Gastroesophageal sphincter (tissue), 4 donors: ENCODE measurements around the gene IL1RAPL2. TPM values are rescaled to one million over a fixed set of nuclear protein-coding genes. Genes with fewer than 3 reads are reported as not detected.
"Not testable (repeated sequence)": the region's sequence is repeated elsewhere in the genome, so short reads cannot be mapped to it uniquely, and the experiment has no call there.

Experiments used
- ATAC-seq: fragments of 150-250 bp; one replicate; pipeline ENCODE4 v1.9.1; 2016; ENCODE audit warnings: mild to moderate bottlenecking, moderate library complexity
- H3K27ac ChIP-seq, 4 donors: fragments of 200-600 bp; sonication (generic) in 3 of 4; 1 replicate in 3 of 4; 2 replicates in 1 of 4; pipeline ENCODE4 v1.5.1; 2016 to 2019
- H3K27me3 ChIP-seq: fragments of 200-600 bp; sonication (generic); one replicate; pipeline ENCODE4 v1.5.1; 2019
- H3K36me3 ChIP-seq, 2 donors: fragments of 200-600 bp; sonication (generic); one replicate each; pipeline ENCODE4 v1.5.1; 2019; ENCODE audit warnings: control low read depth in 1 of 2
- H3K4me1 ChIP-seq, 3 donors: fragments of 200-600 bp; sonication (generic); 1 replicate in 2 of 3; 2 replicates in 1 of 3; pipeline ENCODE4 v1.5.1; 2016 to 2019; ENCODE audit warnings: control low read depth in 2 of 3
- H3K4me3 ChIP-seq, 2 donors: fragments of 200-600 bp; sonication (generic); one replicate each; pipeline ENCODE4 v1.5.1; 2019; ENCODE audit warnings: mild to moderate bottlenecking in 1 of 2, moderate library complexity in 1 of 2
- H3K9me3 ChIP-seq, 3 donors: fragments of 200-600 bp; sonication (generic); one replicate each; pipeline ENCODE4 v1.5.1; 2017 to 2019; ENCODE audit warnings: control low read depth in 2 of 3
- EP300 ChIP-seq: sonication (generic); formaldehyde crosslinking; IDR thresholded peaks from one replicate; pipeline ENCODE4 v1.6.1; 2017; ENCODE audit warnings: antibody characterized with exemption, mild to moderate bottlenecking
- POLR2A ChIP-seq, 2 donors: fragments of 450-650 bp; IDR thresholded peaks; one replicate each; pipeline ENCODE4 v1.6.1; 2017; ENCODE audit warnings: antibody characterized with exemption in 2 of 2, mild to moderate bottlenecking in 2 of 2, moderate library complexity in 1 of 2
- POLR2AphosphoS5 ChIP-seq: sonication (generic); formaldehyde crosslinking; IDR thresholded peaks from one replicate; pipeline ENCODE4 v1.6.1; 2017; ENCODE audit warnings: antibody characterized with exemption
- WGBS, 2 donors: methylation state at CpG; one replicate each; pipeline ENCODE4 v1.1.5; 2018; ENCODE audit warnings: low coverage in 1 of 2; 5-methylcytosine and 5-hydroxymethylcytosine counted together
- total RNA-seq, 4 donors: library from RNA; depleted of rRNA; stranded (reverse); fragments of >200 nt; gene quantifications; one replicate each; pipeline ENCODE4 v1.1.0, GENCODE V29; 2016
- TF ChIP-seq, protein P1 (sequence below), 4 experiments: fragments of 200-600 bp in 2 of 4; fragments of 450-650 bp in 2 of 4; sonication (generic) in 1 of 4; IDR thresholded peaks; one replicate each; pipeline ENCODE4 v1.5.1; 2017 to 2019; ENCODE audit warnings: antibody characterized with exemption in 4 of 4, mild to moderate bottlenecking in 2 of 4, moderate library complexity in 2 of 4

IL1RAPL2 gene
- total RNA-seq, 4 donors from 2014 or later = 0.54 TPM; not detected in 2

DNA sequence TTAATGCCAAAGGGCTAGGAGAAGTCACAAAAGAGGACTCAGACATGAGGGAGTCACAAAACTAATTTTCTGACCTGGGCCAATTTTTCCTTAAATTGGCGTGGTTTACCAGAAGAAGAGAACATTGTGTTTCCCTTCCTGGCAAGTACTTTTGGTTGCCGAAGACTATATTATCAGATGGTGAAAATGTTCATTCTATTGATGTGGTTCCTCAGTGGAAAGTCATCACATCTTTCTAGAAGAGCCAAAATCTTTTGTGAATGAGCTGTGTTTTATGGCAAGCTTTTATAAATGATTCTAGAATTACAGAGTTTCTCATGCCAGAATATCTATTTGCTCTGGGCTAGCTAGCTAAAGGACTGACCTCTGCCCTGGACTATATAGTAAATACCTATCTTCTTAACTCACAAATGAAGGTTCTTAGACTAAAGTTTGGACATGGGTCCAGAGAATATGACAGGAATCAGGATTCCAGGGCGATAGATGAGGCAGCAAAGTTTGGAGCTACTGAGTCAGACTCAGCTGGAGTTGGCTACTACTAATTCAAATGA lies 288.9 kb downstream of the IL1RAPL2 start:
- WGBS, 2 donors = 33 to 56% methylated on average over 2 to 3 of the region's 3 CpGs
- H3K4me1 ChIP-seq = no peaks in the 10 kb centered on the region
- no peak for TF ChIP-seq POLR2A (IDR thresholded peaks at IDR 0.05)
- TF ChIP-seq POLR2AphosphoS5 = no peak
- no peaks in the 10 kb centered on the region for H3K27me3 ChIP-seq
- no peak for ATAC-seq
- H3K4me3 ChIP-seq = no peak overlapping the region
- no peak overlapping the region for H3K27ac ChIP-seq
- H3K9me3 ChIP-seq = no peaks in the 10 kb centered on the region
- no peaks in the 10 kb centered on the region for H3K36me3 ChIP-seq

DNA sequence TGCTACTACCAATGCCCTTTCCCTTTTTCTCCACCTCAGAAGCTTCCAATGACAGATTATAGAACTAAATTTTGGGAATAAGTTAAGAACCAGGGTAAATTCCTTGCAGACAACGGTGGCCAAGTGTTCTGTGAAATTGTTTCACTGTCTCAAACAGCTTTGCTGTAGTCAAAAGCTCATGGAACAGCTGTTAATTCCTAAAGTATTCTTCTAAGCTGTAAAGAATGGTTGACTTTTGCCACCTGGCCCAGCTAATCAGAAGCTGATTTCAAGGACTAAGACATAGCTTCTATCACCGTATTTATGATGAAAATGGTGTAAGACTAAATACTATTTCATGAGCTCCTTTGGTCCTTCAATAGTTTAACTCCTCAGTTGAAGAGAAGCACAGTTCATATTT lies 297.5 kb downstream of the IL1RAPL2 start:
- Histone ChIP-seq H3K9me3 (no peaks in the 10 kb centered on the region), H3K4me1 (no peaks in the 10 kb centered on the region), H3K27ac (no peak overlapping the region), H3K4me3 (no peak overlapping the region), H3K36me3 (no peaks in the 10 kb centered on the region), H3K27me3 (no peaks in the 10 kb centered on the region)
- WGBS, 2 donors = 21 to 34% methylated on average over 2 of the region's 2 CpGs
- TF ChIP-seq POLR2AphosphoS5 (no peak), EP300 (no peak), POLR2A (IDR thresholded peaks at IDR 0.05) (no peak)
- TF ChIP-seq, protein P1, sequence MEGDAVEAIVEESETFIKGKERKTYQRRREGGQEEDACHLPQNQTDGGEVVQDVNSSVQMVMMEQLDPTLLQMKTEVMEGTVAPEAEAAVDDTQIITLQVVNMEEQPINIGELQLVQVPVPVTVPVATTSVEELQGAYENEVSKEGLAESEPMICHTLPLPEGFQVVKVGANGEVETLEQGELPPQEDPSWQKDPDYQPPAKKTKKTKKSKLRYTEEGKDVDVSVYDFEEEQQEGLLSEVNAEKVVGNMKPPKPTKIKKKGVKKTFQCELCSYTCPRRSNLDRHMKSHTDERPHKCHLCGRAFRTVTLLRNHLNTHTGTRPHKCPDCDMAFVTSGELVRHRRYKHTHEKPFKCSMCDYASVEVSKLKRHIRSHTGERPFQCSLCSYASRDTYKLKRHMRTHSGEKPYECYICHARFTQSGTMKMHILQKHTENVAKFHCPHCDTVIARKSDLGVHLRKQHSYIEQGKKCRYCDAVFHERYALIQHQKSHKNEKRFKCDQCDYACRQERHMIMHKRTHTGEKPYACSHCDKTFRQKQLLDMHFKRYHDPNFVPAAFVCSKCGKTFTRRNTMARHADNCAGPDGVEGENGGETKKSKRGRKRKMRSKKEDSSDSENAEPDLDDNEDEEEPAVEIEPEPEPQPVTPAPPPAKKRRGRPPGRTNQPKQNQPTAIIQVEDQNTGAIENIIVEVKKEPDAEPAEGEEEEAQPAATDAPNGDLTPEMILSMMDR (IDR thresholded peaks at IDR 0.05) = no peak
- no peak for ATAC-seq

DNA sequence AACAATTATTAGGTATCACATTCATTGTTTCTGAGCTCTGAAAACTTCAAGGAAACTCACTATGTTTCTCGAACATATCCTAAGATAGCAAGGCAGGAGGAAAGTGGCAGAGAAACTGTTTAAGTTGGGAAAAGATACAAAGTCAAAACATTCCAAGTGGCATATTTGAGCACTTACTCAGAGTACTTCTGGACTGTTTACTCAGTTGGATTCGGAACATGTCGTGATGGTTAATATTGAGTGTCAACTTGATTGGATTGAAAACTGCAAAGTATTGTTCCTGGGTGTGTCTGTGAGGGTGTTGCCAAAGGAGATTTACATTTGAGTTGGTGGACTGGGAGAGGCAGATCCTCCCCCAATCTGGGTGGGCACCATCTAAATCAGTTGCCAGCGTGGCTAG lies 298.3 kb downstream of the IL1RAPL2 start:
- Histone ChIP-seq H3K9me3 (no peaks in the 10 kb centered on the region), H3K36me3 (no peaks in the 10 kb centered on the region), H3K27me3 (no peaks in the 10 kb centered on the region), H3K27ac (no peak overlapping the region), H3K4me1 (no peaks in the 10 kb centered on the region), H3K4me3 (no peak overlapping the region)
- TF ChIP-seq EP300 = no peak
- TF ChIP-seq, protein P1 (IDR thresholded peaks at IDR 0.05) = no peak
- TF ChIP-seq POLR2A (IDR thresholded peaks at IDR 0.05) = no peak
- TF ChIP-seq POLR2AphosphoS5 = no peak
- WGBS, 2 donors = 0 to 52% methylated on average over 1 to 2 of the region's 4 CpGs
- ATAC-seq = no peak

DNA sequence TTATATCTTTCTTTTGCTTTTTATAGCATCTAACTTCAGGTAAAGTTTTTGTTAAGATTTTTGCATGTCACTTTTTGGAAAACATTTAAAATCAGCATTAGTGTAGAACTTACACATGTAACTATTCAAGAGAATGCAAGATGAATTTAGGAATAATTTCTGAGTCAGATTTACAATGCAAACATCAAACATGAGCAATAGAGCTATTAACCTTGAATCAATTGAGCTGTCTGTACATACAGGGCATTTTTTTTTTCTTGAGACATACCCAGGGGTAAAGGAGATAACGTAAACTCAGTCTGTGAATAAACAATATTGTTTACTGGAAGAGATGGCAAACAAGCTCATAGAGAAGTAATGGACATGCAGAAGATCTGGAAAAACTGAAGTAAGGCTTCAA lies 311.5 kb downstream of the IL1RAPL2 start:
- H3K4me1 ChIP-seq = no peaks in the 10 kb centered on the region
- H3K4me3 ChIP-seq = no peak overlapping the region
- no peaks in the 10 kb centered on the region for H3K9me3 ChIP-seq
- ATAC-seq = no peak
- WGBS, 2 donors = 60 to 86% methylated on average over 1 of the region's 1 CpG
- no peak overlapping the region for H3K27ac ChIP-seq
- no peaks in the 10 kb centered on the region for H3K36me3 ChIP-seq
- TF ChIP-seq EP300 = no peak
- no peak for TF ChIP-seq POLR2A (IDR thresholded peaks at IDR 0.05)
- TF ChIP-seq, protein P1 (IDR thresholded peaks at IDR 0.05) = no peak
- TF ChIP-seq POLR2AphosphoS5 = no peak
- no peaks in the 10 kb centered on the region for H3K27me3 ChIP-seq

DNA sequence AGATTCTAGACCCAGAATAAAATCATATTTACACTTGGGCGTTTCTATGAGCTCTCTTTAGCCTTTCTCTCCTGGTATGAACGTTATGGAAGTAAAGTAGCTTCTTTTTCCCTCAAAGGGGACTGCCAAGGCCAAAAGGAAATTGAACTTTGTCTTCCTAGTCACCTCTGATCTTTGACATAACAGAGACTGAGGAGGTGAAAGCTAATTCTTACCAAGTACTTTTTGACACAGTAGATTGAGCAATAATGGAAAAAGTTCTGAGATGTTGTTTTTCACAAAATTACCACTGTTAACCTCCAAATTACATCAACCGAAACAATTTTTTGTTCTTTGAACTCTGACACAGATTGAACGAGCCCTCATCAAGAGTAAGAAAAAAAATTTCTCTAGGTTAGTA lies 336.1 kb downstream of the IL1RAPL2 start:
- no peak overlapping the region for H3K4me3 ChIP-seq
- H3K36me3 ChIP-seq = no peaks in the 10 kb centered on the region
- H3K4me1 ChIP-seq = no peaks in the 10 kb centered on the region
- TF ChIP-seq, protein P1 (IDR thresholded peaks at IDR 0.05) = no peak
- no peak for TF ChIP-seq POLR2A (IDR thresholded peaks at IDR 0.05)
- TF ChIP-seq EP300 = no peak
- no peak for TF ChIP-seq POLR2AphosphoS5
- 53 to 69% methylated on average over 4 of the region's 4 CpGs for WGBS, 2 donors
- no peaks in the 10 kb centered on the region for H3K9me3 ChIP-seq
- ATAC-seq = no peak
- no peak overlapping the region for H3K27ac ChIP-seq
- no peaks in the 10 kb centered on the region for H3K27me3 ChIP-seq

DNA sequence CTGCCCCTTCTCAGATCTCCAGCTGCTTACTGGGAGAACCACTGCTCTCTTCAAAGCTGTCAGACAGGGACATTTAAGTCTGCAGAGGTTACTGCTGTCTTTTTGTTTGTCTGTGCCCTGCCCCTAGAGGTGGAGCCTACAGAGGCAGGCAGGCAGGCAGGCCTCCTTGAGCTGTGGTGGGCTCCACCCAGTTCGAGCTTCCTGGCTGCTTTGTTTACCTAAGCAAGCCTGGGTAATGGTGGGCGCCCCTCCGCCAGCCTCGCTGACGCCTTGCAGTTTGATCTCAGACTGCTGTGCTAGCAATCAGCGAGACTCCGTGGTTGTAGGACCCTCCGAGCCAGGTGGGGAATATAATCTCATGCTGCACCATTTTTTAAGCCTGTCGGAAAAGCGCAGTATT lies 343.7 kb downstream of the IL1RAPL2 start:
- H3K36me3 ChIP-seq, H3K27ac ChIP-seq, H3K9me3 ChIP-seq, H3K4me1 ChIP-seq, H3K27me3 ChIP-seq, ATAC-seq, H3K4me3 ChIP-seq: not testable (repeated sequence)
- WGBS, 2 donors = 65% methylated on average over 2 of the region's 10 CpGs; no CpG with 5 or more reads in 1 of the 2 donors
